GM03348 (cell line): Measurements from ENCODE around the gene CARD19.
"Not testable (repeated sequence)": the region's sequence is repeated elsewhere in the genome, so short reads cannot be mapped to it uniquely, and the experiment has no call there.

Source experiments
- DNase-seq: peaks from one replicate; pipeline ENCODE4 v3.0.0; 2012; ENCODE audit warnings: low spot score

The CARD19 gene

DNA sequence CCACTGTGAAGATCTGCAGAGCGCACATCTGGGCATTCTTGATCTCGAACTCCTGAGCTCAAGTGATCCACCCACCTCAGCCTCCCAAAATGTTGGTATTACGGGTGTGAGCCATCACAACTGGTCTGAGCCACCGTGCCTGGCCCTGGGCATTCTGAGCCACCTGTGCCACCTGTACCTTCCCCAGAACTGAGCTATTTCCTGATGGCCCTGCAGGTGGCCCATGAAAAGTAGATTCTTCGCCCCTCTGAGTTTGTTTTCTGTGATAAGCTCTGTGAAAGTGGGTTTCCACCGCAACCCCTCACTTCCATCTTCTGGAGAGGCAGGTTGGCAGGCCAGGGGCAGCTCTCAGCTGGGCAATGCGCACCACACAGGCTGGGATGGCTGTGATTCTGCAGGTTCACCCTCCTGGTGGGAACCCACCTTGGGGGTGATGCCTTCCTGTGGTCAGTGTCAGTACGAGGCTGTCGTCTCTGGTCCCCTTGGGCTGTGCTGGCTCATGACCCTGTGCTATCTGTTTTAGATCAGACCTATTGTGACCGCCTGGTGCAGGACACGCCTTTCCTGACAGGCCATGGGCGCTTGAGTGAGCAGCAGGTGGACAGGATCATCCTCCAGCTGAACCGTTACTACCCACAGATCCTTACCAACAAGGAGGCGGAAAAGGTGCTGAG, 11.3 kb downstream of the CARD19 start:
- no peak for DNase-seq

DNA sequence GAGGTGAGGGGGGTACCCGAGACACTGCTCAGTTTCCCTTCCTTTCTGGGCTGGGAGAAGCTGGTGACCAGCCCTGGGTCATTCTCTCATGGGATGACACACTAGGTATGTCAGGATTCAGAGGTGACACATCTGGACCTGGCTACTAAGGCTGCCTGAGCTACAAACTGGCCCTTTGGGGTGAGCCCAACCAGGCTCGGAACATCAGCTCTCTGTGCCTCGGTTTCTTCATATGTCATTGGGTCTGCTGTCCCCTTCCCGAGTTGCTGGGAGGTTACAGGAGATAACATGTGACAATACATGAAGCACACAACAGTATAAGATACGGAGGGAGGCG, 11.8 kb downstream of the CARD19 start:
- DNase-seq, result no peak

DNA sequence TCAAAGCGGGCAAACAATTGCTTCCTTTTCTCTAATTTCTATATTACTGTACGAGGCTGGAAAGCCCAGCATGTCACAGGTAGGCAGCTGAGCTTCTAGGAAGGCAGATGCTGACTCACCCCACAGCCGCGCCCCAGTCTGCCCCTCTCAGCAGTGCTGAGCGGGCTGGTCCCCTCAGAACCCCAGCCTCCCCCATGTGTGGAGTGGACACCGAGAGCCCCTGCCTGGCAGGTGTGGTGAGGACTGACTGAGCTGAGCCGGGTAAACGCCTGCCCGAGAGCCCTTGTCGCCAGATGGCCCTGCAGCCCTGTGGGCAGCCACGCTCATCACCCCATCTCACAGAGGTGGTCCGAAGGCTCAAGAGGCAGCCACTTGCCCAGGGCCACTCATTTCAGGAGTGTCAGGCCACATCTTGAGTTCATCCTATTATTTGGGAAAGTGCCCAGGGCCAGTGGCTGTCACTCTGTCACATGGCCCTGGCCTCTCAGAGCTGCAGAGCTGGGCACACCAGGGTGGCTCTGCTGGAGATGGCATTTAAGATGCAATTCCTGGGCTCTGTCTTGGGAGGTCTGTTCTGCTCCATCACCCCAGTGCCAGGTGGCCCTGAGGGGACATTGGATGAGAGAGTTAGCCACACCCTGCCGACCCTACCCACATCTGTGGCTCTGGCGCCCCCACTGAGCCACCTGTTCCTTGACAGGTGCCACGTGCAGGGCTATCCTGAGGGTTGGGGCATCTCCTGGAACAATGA, 12.4 kb downstream of the CARD19 start:
- DNase-seq, result no peak

DNA sequence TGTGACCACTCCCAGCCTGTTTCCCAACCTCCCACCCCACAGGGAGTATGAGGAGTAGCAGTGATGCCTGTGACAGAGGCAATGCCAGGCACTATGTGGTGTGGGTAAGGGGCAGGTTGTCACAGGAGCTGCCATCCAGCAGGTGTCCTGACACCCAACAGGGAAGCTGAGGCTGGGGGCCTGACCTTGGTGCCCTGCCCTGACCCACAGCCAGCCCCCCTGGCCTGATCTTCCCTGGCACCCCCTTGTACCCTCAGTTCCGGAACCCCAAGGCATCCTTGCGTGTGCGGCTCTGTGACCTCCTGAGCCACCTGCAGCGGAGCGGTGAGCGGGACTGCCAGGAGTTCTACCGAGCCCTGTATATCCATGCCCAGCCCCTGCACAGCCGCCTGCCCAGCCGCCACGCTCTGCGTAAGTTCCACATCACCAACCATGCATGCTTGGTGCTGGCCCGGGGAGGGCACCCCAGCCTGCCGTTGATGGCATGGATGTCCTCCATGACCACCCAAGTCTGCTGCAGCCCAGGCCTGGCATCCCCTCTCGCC, 14.4 kb downstream of the CARD19 start:
- DNase-seq, result no peak

DNA sequence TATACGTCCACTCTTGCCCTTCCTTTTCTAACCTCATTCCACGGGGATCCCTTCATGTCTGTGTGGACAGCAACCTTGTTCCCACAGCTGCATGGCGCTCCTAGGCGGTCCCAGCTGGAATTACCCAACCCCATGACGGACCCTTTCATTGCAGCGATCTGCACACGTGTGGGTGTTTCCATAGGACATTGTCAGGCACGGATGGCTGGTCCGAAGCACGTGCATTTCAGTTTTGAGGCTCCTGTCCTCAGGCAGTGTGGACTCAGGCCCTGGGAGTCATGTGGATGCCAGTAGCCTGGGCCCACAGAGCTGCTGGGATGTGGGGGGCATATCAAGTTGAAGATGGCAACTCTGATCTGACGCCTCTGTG, 15.0 kb downstream of the CARD19 start:
- DNase-seq, result no peak

DNA sequence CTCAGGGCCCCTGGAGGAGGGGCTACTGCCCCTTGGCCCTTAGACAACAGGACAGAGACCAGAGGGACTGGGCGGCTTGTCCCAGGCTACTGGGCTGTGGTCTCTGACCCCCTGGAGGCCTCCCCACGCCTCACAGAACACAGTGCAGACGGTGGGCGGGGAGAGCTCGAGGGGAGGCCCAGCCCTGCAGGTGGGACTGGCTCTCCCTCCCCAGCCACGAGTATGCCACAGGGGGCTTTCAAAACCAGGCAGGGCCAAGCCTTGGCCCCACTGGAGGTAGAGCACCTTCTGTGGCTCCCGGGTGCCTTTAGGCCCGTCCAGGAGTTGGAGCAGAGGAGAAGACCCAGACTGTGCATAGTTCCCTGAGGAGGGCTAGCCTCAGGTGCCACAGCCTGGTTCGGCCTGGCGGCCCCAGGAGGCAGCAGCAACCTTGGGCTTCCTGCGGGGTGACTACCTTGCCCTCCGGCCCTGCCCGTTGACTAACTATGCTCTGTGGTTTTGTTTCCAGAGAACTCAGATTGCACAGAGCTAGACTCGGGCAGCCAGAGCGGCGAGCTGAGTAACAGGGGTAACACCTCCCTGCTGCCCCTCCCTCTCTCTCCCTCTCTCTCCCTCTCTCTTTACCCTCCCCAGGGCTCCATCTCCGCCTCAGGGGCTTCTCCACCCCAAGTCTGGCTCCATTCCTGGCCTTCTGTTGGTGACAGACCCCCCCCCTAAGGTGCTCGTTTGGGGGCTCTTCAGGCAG, 15.5 kb downstream of the CARD19 start:
- DNase-seq, result no peak

DNA sequence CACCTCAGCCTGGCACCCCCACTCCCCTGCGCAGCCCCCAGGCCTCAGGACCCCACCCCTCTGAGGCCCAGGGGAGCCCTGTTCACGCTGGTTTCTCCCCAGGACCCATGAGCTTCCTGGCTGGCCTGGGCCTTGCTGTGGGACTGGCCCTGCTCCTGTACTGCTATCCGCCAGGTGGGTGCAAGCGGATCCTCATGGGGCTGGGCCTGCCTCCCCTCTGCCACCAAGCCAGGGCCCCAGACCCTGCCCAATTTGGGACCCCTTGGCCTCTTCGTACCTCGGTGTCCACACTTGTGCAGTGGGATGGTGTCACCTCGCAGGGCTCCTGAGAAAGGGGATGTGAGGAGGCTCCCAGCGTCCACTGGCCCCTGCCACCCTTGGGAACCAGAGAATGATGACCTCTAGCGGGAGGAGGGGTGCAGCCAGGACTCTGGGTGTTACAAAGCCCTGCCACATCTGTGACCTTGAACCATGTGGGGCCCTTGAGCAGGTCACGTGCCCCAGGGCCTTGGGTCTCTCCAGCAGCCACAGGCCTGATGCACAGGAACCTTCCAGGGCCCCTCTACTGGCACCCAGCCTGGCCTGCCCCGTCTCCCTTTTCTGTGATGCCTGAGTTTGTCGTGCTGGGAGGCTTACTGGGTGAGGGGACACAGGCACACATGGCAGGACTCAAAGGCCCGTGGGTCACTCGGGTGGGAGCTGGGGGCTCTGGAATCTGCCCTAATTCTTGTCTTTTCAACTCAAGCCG, 16.3 kb downstream of the CARD19 start:
- DNase-seq, result no peak

DNA sequence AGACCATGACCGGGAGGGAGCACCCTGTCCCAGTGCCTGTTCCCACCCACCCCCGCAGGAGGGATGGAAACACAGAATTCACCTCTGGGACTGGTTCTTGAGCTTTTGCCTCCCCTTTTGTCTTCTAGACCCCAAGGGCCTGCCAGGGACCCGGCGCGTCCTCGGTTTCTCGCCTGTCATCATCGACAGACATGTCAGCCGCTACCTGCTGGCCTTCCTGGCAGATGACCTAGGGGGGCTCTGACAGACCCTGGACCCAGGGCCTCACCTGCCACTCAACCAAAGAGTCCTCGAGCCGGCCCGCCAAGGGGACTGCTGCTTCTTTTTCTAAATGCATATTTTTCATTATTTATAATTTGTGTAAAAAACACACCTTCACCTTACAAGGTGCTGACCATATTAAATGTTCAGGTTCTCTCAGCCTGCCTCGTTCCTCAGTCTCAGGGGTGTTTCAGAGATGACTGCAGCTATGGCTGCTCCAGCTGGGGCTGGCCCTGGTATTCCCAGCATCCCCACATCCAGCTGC, 16.9 kb downstream of the CARD19 start:
- no peak for DNase-seq

DNA sequence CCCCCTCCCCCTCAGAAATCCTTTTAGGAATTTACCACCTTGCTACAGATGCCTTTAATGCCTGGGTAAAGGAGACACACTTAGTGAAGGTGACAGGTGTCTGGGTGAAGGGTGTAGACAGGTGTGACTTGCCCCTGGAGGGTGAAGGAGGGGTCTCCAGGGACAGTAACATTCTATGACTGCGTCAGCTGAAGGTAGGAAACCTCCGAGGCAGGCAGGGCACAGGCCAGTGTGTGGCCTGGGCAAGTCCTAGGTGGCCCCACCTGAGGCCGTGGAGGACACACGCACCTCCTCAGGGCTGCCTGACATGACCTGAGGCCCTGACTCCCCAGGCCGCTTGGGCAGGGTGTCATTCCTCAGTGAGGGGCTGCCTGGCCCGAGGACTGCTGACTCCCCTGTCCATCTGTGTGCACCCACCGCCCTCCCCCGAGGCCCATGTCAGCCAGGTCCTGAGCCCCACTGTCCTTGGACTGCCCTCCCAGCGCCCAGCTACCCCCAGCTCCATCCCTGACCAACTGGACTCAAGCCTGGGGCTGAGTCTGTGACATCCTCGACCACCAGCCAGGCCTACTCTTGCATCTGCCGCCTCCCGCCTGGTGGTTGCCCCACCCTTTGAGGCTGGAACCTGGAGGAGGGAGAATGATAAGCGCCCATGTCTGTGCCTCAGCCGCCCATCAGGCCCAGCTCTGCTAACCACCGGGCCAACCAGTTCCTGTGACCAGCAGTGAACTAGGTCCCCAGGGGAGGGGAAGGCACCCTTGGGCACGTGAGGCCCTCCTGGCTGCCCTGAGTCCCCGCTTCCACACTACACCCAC, 18.4 kb downstream of the CARD19 start:
- no peak for DNase-seq

DNA sequence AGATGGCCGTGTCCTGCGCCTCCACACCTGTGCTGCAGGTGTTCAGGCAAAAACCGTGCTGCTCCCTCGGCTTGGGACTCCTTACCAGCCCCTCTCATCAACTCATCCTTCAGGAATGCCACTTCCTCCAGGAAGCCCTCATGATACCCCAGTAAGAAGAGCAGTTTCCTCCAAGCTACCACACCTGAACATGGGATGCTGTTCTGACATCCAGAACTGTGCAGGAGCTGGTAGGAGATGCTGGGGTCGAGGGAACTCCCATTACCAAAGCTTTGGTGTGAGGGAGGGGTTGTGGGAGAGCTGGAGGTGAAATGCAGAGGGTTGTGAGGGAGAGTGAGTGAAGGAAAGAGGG, 18.9 kb downstream of the CARD19 start:
- DNase-seq, result no peak

DNA sequence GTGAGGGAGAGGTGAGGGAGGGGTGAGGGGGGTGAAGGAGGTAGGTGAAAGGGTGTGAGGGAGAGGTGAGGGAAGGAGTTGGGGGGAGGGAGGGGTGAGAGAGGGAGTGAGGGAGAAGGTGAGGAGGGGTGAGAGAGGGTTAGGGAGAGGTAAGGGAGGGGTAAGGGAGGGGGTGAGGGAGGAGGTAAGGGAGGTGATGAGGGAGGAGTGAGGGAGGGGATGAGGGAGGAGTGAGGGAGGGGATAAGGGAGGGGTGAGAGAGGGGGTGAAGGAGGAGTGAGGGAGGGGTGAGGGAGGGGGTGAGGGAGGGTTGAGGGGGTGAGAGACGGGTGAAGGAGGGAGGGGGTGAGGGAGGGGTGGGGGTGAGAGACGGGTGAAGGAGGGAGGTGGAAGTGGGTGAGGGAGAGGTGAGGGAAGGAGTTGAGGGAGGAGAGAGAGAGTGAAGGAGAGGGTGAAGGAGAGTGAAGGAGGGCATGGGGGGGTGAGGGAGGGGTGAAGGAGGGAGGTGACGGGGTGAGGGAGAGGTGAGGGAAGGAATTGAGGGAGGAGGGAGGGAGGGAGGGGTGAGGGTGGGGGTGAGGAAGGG, 19.6 kb downstream of the CARD19 start:
- no peak for DNase-seq

DNA sequence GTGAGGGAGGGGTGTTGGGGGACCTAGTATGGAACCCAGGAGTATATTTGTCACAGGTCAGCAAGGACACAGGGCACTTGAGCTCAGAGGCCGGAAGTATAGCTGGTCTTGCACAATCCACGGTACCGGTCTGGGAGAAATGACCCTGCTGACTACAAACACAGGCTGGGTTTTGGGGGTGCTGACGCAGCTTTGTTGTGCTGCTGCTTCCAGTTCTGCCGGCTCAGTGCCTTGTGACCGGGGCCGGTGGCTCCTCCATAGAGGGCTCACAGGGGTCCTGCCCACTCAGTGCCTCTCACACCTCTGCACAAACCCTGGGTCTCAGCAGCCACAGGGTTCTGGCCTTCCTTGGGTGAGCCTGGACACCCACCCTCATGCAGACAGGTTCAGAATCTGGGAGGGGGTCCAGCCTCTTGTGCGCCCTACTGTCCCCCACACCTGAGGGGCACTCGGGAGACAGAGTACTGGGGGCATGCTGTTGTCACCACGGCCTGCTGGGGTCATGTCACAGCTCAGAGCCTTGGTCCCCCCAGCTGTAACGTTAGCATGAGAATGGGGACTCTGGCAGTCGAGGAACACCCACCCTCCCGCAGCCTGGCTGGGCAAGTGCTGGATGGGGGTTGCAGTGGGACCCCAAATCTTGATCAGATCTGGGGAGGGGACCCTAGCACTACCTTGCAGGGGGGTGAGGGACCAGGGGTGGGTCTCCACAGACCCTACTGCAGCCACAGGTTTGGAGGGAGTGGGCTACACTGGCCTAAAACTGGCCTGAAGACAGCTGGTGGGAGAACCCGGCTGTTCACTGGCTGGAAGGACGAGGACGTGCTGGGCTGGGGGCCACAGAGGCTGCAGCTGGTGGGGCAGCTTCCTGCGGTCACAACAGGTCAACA, 20.3 kb downstream of the CARD19 start:
- DNase-seq, result peak; percentile 44

DNA sequence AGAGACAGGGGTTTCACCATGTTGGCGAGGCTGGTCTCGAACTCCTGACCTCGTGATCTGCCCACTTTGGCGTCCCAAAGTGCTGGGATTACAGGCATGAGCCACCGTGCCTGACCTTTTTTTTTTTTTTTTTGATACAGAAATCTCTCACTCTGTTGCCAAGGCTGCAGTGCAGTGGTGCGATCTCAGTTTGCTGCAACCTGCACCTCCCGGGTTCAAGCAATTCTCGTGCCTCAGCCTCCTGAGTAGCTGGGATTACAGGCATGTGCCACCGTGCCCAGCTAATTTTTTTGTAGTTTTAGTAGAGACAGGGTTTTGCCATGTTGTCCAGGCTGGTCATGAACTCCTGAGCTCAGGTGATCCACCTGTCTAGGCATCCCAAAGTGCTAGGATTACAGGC, 21.5 kb downstream of the CARD19 start:
- DNase-seq, result not testable (repeated sequence)

DNA sequence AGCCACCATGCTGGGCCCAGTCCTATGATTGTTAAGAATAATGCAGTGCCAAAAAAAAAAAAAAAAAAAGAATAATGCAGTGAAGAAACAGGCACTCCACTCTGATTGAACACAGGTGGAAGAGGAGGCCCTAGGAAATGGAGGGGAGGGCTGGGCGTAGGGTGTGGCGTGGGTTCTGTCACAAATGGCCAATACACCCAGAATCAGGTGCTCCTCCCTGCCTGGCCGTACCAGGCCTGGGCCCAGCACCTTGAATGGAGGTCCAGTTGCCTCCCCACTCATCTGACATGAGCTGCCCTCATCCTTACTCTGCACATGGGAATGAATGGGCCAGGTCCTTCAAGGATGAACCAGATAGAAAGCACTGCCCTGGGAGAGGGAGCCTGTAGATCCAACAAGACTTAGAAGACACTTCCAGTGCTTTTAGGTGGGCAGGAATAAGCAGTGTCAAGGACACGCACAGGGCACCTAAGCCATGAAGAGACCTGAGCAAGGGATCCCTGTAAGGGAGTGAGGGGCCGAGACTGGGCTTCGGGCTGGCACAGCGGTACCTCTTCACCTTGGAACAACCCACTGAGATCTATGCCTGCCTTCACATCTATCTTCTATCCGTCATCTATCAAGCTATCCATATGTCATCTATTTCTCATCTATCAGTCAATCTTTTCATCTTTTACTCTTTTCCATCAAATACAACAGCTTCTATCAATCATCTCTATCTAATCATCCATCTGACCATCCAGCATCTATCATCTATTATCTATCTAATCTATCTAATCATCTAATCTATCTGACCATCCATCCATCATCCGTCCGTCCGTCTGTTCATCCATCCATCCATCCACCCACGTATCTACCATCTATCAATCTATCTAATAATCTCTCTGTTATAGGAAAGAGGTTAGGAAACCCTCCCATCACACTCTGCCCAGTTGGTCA, 22.2 kb downstream of the CARD19 start:
- no peak for DNase-seq

DNA sequence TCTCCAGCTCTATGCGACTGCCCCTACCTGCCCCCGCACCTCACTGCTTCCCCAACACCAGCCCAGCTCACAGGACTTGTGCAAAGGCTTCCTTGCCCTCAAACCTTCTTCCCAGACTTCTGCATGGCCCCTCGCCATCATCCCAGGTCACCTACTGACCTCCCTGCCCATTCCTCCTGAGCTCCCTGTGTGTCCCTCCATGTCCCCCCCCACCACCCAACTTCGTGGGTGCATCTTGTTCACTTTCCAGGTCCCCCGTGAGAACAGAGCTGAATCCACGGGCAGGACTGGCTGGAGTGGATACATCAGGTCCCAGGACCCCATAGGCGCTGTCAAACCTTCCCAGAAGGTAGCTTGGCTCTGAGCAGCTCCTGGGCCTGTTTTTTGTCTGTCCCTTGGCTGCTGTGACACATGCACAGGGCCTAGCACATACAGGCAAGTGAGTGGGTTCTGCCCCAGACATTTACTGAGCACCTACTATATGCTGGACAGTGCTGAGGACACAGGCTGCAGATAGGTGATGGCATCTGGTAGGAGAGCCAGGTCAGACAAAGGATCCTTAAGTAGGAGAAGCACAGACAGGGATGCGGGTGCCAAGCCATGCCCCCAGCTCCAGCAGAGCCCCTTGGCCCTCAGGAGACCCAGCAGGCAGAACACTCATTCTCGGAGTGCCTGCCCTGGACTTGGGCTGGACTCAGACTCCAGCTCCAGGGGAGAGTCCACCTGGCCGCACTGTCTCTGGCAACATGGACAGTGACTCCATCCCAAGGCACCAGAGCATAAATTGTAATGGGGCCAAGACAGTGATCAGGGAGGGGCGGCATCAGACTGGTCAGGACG, 23.1 kb downstream of the CARD19 start:
- no peak for DNase-seq

DNA sequence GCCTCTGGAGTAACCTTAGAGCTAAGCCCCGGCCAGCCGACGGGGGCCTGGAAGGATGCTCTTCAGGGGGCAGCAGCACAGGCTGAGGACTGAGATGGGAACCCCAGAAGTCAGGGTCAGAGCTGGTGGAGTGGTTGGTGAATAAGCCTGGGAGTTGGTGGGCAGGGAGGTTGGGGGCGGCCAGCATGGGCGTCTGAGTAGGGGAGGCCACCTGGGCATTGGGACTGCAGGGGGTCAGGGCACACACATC, 23.6 kb downstream of the CARD19 start:
- DNase-seq, result no peak

DNA sequence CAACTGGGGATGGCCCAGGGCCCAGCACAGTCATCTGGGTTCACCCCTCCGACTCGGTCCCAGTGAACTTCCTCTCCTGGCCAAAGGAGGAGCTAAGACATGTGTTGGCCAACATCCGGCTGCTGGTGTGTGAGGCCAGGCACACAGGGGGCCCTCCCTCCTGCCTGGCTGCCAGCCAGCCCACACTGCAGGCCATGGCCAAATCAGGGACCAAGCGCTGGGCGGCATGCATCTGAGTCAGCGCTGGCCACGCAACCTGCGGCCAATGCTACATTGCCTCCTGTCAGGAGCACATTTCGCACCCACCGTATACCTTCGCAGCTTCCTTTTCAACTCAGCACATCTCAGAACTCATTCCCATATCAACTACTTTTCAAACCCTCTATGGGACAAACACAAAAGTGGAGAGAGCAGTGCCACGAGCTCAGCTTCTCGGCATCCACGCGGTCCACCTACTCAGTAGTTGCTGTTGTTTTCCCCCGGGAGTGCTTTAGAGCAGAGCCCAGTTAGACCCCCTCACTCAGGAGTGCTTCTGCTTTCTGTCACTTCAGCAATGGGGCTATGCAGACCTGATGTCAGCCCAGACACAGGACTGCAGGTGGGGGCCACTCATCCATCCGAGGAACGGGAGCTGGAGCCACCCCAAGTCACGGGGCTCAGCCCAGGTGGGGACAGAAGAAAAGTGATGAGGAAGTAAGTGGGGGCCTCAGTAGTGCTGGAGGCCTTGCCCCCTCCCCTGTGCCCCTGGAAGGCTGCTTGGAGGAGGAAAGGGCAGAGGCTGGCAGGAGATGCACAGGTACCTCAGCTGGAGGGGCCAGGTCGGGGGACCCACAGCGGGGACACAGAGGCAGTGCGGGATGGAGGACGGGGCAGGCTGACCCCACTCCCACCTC, 24.2 kb downstream of the CARD19 start:
- peak; percentile 74 for DNase-seq
